UCSD-AML1 (cell line): ENCODE results near the gene SPARCL1.
"Not testable (repeated sequence)": the region's sequence is repeated elsewhere in the genome, so short reads cannot be mapped to it uniquely, and the experiment has no call there.

Experiments used
- DNase-seq: peaks from one replicate; lab custom pipeline; 2025; ENCODE audit not compliant: unreplicated experiment; lab: John Stamatoyannopoulos, UW

Gene SPARCL1

GRCh38 chr4:87529187-87529586 is at the start of gene SPARCL1:
TSS of gene SPARCL1 (minus strand) at chr4:87529376. CDS start at chr4:87499574, 29,802 bp downstream.
- no peak for DNase-seq

- no peak for DNase-seq
Measured at GRCh38 chr4:87575983-87576382, 46.8 kb upstream of the SPARCL1 start.

- DNase-seq, result no peak
Measured at GRCh38 chr4:87575408-87575807, 46.2 kb upstream of the SPARCL1 start.

GRCh38 chr4:87574996-87575395 is 45.8 kb upstream of the SPARCL1 start:
- no peak for DNase-seq

- DNase-seq, result not testable (repeated sequence)
Measured at GRCh38 chr4:87574376-87574775, 45.2 kb upstream of the SPARCL1 start.

GRCh38 chr4:87570290-87570805 is 41.2 kb upstream of the SPARCL1 start:
- no peak for DNase-seq

- DNase-seq, result no peak
Measured at GRCh38 chr4:87567191-87567590, 38.0 kb upstream of the SPARCL1 start.

- no peak for DNase-seq
Measured at GRCh38 chr4:87566276-87566675, 37.1 kb upstream of the SPARCL1 start.

- DNase-seq, result no peak
Measured at GRCh38 chr4:87565746-87566145, 36.6 kb upstream of the SPARCL1 start.

GRCh38 chr4:87560802-87561201 is 31.6 kb upstream of the SPARCL1 start:
- no peak for DNase-seq

GRCh38 chr4:87559090-87559837 is 30.1 kb upstream of the SPARCL1 start:
- DNase-seq, result peak; percentile 50

- DNase-seq, result no peak
Measured at GRCh38 chr4:87557348-87557747, 28.2 kb upstream of the SPARCL1 start.

- no peak for DNase-seq
Measured at GRCh38 chr4:87555773-87556619, 26.8 kb upstream of the SPARCL1 start.

- no peak for DNase-seq
Measured at GRCh38 chr4:87553182-87553581, 24.0 kb upstream of the SPARCL1 start.

GRCh38 chr4:87551361-87551760 is 22.2 kb upstream of the SPARCL1 start:
- no peak for DNase-seq

GRCh38 chr4:87547016-87547708 is 18.0 kb upstream of the SPARCL1 start:
- no peak for DNase-seq

- DNase-seq, result no peak
Measured at GRCh38 chr4:87545052-87545451, 15.9 kb upstream of the SPARCL1 start.

GRCh38 chr4:87543835-87544461 is 14.8 kb upstream of the SPARCL1 start:
- DNase-seq, result no peak

- DNase-seq, result no peak
Measured at GRCh38 chr4:87542734-87543312, 13.6 kb upstream of the SPARCL1 start.

GRCh38 chr4:87541956-87542709 is 13.0 kb upstream of the SPARCL1 start:
- no peak for DNase-seq
